ENCODE data around the gene CSNK1D.

The CSNK1D gene

GRCh38 chr17:82297714-82298537 is 24.4 kb upstream of the CSNK1D start (continued):
- TF ChIP-seq ZNF280D (tag by site-specific recombination; IDR thresholded peaks at IDR 0.05) = no peak
- peak; percentile 88 for TF ChIP-seq ZBTB10 (tag by site-specific recombination; IDR thresholded peaks at IDR 0.05)
- no peak for TF ChIP-seq ZNF169 (tag by site-specific recombination; IDR thresholded peaks at IDR 0.05)
- TF ChIP-seq ZNF704 (tag by site-specific recombination; IDR thresholded peaks at IDR 0.05) = no peak
- peak; percentile 89 for TF ChIP-seq ZBTB48 (tag by site-specific recombination; IDR thresholded peaks at IDR 0.05)
- TF ChIP-seq BCL6B (tag by site-specific recombination; IDR thresholded peaks at IDR 0.05) = no peak
- peak; percentile 71; the same call in 1 of the 2 replicates for TF ChIP-seq ZBTB20 (tag by site-specific recombination; IDR thresholded peaks at IDR 0.05)
- TF ChIP-seq ZNF701 (tag by site-specific recombination; IDR thresholded peaks at IDR 0.05) = no peak
- no peak for TF ChIP-seq ZNF211 (tag by site-specific recombination; IDR thresholded peaks at IDR 0.05; ENCODE audit: low read depth)
- peak; percentile 61 for TF ChIP-seq ZNF335 (tag by site-specific recombination; conservative IDR thresholded peaks at IDR 0.05)
- no peak for TF ChIP-seq ZNF302 (tag by site-specific recombination; IDR thresholded peaks at IDR 0.05; ENCODE audit: low read depth)
- no peak for TF ChIP-seq ZSCAN18 (tag by site-specific recombination; IDR thresholded peaks at IDR 0.05)
- no peak for TF ChIP-seq ZNF768 (tag by site-specific recombination; IDR thresholded peaks at IDR 0.05)
- no peak for TF ChIP-seq ZNF248 (tag by site-specific recombination; IDR thresholded peaks at IDR 0.05)
- no peak; the same call in none of the 2 replicates for TF ChIP-seq ZNF394 (tag by site-specific recombination; IDR thresholded peaks at IDR 0.05; ENCODE audit: borderline replicate concordance)
- TF ChIP-seq ZNF514 (tag by site-specific recombination; IDR thresholded peaks at IDR 0.05) = no peak
- no peak for TF ChIP-seq ZNF658 (tag by site-specific recombination; IDR thresholded peaks at IDR 0.05)
- no peak for TF ChIP-seq ZNF830 (tag by site-specific recombination; IDR thresholded peaks at IDR 0.05; ENCODE audit: low read depth)
- no peak for TF ChIP-seq ZNF518A (tag by site-specific recombination; conservative IDR thresholded peaks at IDR 0.05; ENCODE audit: low read depth)
- no peak for TF ChIP-seq ATF2 (tag by site-specific recombination; IDR thresholded peaks at IDR 0.05; ENCODE audit: low read depth)
- TF ChIP-seq ZNF626 (tag by site-specific recombination; IDR thresholded peaks at IDR 0.05) = no peak
- TF ChIP-seq GLI4 (tag by site-specific recombination; IDR thresholded peaks at IDR 0.05) = peak; percentile 78; the same call in 1 of the 2 replicates
